H1 (cell line): Measurements from ENCODE around the gene PROM2. TPM values are rescaled to one million over a fixed set of nuclear protein-coding genes. Genes with fewer than 3 reads are reported as not detected.

Experiments
- CHD7 ChIP-seq: fragments of 300-600 bp; sonication (generic); IDR thresholded peaks from 2 replicates; pipeline ENCODE4 v1.7.1; 2012; ENCODE audit warnings: low read length, moderate library complexity, mild to moderate bottlenecking, inconsistent platforms; ENCODE audit not compliant: insufficient replicate concordance
- HDAC6 ChIP-seq: IDR thresholded peaks from one replicate; pipeline ENCODE4 v1.7.1; 2012; ENCODE audit warnings: low read depth, mild to moderate bottlenecking, inconsistent platforms, low read length, moderate library complexity
- MAFK ChIP-seq: IDR thresholded peaks from 2 replicates; pipeline ENCODE4 v1.6.1; 2012; ENCODE audit warnings: low read depth, mild to moderate bottlenecking, improper control_type of control experiment, low read length
- polyA plus RNA-seq, 7 experiments: library from polyadenylated mRNA; depleted of rRNA in 3 of 7; stranded (reverse) in 5 of 7; unstranded in 2 of 7; fragments of >200 nt in 5 of 7; fragments of 200-250 nt in 2 of 7; gene quantifications; 1 replicate in 5 of 7; 2 replicates in 1 of 7; 4 replicates in 1 of 7; pipeline versions ENCODE4 v1.2.1 to v1.2.3, GENCODE V29; 2011 to 2013; ENCODE audit warnings: missing spikeins in 2 of 7, mixed read lengths in 2 of 7
- total RNA-seq: library from RNA; stranded (reverse); fragmentation: NEBNext Ultra II Directional; extraction: Animal tissue kit (Norgen Biotek cat#: 25700); gene quantifications from 2 replicates; pipeline ENCODE4 v1.2.1, GENCODE V29; 2021

PROM2 gene
- total and polyA plus RNA-seq, 2 of the 8 experiments (the other 6 are each of a cell fraction or from before 2014, with no cell fraction given): 1.6 to 3.8 TPM

GRCh38 chr2:95276888-95277245 is 2.6 kb downstream of the PROM2 start (continued):
- TF ChIP-seq CHD7 (no peak), MAFK (no peak), HDAC6 (no peak)
